GM18502 (cell line): ENCODE data around the gene CSPG4.
"Not testable (repeated sequence)": the region's sequence is repeated elsewhere in the genome, so short reads cannot be mapped to it uniquely, and the experiment has no call there.

Source experiments
- ATAC-seq: cut with Tn5 transposase; IDR thresholded peaks from one replicate; pipeline ENCODE4 v1.9.1; 2021; ENCODE audit warnings: mild to moderate bottlenecking; ENCODE audit not compliant: unreplicated experiment, poor library complexity

CSPG4 gene

GRCh38 chr15:75727031-75727531, 14.4 kb upstream of the CSPG4 start:
- ATAC-seq, result no peak

GRCh38 chr15:75725719-75726607, 13.3 kb upstream of the CSPG4 start:
- ATAC-seq, result no peak

DNA sequence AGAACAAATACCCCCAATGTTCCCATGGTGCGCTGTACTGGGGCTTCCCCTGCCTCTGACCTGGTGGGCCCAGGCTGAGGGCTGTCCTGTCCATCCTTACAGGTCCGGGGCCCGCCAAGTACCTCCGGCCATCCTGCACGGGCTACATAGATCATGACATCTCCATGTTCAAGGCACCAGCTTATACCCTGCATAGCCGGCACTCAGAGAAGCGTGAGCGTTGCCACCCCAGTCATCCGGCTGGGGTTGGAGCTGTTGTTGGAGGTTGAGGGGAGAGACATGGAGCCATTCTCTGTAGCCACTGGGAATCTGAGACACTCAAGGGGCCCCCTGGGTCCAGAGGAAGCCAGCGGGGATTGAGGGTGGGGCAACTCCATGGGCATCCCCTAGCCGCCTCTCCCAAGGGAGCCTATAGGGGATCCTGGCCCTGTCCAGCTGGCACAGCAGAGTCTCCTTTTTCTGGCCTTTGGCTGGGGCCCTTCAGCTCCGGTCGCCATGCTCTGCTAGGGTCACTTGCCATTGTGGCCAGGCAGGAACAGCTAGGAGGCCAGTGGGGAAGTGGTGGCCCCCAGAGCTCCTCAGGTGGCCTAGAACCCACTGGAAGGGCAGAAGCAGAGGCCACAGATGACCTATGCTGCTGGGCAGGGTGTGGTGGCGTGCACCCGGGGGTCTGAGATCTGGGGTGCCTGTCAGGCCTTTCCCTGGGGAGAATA, 12.5 kb upstream of the CSPG4 start:
- ATAC-seq, result no peak

DNA sequence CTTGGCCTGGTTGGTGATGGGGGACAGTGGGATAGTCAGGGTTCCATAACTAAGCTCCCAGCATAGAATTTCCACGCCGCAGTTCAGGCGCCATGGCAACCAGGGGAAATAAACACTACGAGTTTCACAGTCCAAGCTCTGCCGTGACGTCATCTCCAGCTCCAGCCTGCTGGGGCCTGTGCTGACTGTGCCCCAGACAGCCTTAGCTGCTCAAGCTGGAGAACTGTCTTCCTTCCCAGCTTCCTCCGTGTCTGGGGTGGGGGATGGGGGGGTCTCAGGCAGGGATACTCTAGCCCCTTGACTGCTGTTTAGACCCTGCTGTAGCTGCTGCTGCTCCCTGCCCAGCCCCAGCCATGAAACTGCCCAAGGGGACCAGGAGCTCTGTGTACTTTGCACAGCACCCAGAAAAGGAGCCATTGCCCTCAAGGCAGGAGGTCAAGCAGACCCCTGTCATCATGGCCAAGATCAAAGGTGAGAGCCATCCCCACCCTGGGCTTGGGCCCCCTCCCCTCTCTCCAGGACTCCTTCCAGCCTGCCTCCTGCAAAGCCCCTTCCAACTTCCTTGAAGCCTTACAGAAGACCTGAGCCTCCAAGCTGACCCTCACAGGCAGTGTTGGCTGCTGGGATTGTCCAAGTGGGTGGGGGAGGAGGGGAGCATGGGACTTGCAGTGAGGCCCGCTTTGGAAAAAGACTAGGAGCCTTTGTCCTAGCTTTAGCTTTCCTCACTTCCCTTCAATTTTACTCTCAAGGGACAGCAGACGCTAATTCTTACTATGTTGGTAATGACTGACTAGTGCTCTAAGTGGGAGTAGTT, 11.4 kb upstream of the CSPG4 start:
- ATAC-seq, result peak; percentile 49

- ATAC-seq, result no peak
Observed at GRCh38 chr15:75723171-75723846, 10.7 kb upstream of the CSPG4 start.

- ATAC-seq, result no peak
Observed at GRCh38 chr15:75721923-75722870, 9.5 kb upstream of the CSPG4 start.

- ATAC-seq, result no peak
Observed at GRCh38 chr15:75721480-75721922, 8.9 kb upstream of the CSPG4 start.

DNA sequence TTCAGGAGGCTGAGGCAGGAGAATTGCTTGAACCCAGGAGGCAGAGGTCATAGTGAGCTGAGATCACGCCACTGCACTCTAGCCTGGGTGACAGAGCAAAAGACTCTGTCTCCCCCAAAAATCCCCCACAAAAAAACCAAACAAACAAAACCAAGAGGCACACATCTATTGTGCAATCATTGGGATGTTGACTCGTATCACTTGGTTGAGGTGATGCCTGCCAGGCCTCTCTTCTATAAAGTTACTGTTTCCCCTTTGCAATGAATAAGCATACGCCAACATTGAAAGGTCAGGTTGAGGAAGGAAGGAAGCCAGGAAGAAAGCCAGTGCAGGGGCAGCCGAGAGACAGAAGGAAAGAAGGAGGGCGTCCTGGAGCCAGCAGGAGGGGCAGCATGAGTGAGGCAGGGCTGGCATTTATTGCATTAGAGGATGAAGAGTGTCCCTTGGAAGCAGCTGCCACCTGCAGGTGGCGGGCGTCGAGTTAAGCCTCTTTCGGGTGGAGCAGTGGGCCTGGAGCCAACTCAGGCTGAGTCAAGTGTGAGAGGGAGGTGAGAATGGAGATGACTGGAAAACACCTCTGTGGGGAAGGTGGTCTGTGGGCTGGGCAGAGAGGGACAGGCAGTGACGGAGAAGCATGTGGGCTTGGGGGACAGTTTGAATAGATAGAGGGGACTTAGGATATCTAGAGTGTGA, 8.3 kb upstream of the CSPG4 start:
- ATAC-seq, result no peak

GRCh38 chr15:75720297-75720696, 7.6 kb upstream of the CSPG4 start:
- no peak for ATAC-seq

DNA sequence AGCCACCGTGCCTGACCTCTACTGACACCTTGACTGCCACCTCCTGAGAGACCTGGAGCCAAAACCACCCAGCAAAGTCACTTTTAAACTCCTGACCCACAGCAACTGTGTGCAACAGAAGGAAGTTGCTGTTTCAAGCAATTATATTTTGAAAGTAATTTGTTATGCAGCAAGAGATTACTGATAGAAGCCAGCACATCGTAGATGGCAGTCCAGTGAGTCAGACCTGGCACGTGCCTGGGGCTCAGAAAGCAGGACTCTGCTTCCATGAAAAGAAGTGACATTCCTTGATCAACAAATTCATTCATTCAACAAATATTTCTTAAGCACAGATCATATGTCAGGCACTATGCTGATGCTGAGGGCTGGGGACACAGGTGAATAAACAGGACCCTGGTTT, 5.7 kb upstream of the CSPG4 start:
- no peak for ATAC-seq

- ATAC-seq, result not testable (repeated sequence)
Observed at GRCh38 chr15:75717001-75717400, 4.4 kb upstream of the CSPG4 start.

- ATAC-seq, result not testable (repeated sequence)
Observed at GRCh38 chr15:75716249-75716950, 3.8 kb upstream of the CSPG4 start.

DNA sequence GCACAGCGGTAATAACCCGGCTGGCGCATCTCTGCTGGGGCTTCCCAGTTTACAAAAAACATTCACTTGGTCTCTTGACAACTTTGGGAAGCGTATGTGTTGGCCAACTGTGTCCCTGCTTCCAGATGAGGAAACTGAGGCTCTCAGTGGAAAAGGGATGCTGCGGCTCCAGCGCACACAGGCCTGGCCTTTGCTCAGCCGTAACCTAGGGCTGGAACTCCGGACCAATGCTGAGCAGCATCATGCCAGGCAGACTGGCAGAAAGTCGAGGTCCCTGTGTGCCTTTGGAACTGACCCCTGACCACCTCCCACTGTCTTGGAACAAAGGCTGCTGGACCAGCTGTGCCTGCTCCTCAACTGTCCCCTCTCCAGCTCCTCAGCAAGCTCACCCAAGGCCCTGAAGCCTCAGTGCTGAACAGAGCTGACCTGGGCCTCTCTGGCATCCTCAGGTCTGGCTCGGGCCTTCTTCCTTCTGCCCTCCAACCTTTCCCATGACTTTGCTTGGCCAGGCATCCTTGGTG, 2.7 kb upstream of the CSPG4 start:
- ATAC-seq, result not testable (repeated sequence)

DNA sequence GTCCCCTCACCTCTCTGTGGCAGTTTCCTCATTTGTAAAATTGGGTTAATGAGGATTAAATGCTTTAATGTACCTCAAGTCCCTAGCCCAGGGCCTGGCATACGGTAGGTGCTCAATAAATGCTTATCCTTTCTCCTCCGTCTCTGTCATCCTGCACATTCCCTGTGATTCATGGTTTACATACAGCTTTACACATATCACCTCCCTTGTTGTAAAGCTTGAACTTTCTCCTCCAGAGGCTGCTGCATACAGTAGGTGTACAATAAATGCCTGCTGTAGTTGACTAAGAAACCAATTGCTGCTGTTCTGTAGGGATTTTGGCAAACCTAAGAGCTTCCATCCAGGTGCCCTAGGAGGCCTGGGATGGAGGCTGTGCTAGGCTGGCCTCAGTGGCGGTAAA, 1.5 kb upstream of the CSPG4 start:
- no peak for ATAC-seq

DNA sequence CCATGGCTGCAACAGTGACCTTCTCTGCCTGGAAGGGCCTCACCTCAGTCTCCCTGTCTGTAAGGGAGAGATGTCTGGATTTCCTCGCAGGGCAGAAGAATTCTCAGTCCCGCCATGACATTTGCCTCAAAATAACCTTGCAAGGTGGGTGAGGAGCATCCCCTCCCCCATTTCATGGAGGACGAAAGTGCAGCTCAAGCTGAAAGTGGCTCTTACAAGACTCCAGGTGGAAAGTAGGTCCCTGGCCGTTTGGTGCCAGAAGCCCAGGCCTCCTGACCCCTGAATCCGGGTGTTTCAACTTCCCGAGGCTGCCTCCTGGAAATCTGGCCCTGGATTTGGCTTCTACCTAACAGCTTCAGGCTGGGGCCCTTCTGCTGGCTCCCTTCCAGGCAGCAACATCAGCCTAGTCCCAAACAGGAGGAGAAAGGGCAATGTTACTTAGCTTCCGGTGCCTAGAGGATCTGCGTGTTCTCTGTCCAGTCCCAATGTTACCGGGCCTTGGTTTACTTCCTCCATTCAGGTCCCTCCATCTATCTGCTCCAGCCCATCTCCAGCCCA, 769 bp upstream of the CSPG4 start:
- ATAC-seq, result no peak

DNA sequence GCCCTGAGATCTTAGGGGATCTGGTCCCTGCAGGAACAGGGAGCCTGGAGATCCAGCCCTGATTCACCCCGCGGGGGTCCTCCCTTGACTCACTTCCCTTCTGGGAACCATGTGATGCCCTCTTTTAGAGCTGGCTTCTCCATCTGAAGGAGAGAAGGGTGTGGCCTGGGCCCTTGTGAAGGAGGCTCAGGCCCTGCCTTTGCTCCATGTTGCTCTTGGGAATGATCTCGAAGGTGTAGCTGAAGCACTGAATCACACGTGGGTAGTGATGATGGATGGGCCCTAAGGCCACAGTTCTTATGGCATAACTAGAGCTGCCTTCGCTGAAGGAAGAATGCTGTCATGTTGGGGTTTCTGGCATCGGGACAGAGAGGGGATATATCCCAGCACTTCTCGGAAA, 1.2 kb downstream of the CSPG4 start:
- not testable (repeated sequence) for ATAC-seq

GRCh38 chr15:75710874-75711273, 1.8 kb downstream of the CSPG4 start:
- not testable (repeated sequence) for ATAC-seq
